ENCODE data around the gene ORC4.
"Not testable (repeated sequence)": the region's sequence is repeated elsewhere in the genome, so short reads cannot be mapped to it uniquely, and the experiment has no call there.

Gene ORC4

GRCh38 chr2:148007219-148007900 is 13.2 kb downstream of the ORC4 start:
- Histone ChIP-seq H3K9me3 (no peaks in the 10 kb centered on the region), H3K4me1 (no peaks in the 10 kb centered on the region), H3K4me3 (ENCODE audit: low read depth, low read length) (no peak overlapping the region), H3K36me3 (no peaks in the 10 kb centered on the region), H3K27me3 (no peaks in the 10 kb centered on the region)
- DNase-seq: no peak
- TF ChIP-seq, protein P1, sequence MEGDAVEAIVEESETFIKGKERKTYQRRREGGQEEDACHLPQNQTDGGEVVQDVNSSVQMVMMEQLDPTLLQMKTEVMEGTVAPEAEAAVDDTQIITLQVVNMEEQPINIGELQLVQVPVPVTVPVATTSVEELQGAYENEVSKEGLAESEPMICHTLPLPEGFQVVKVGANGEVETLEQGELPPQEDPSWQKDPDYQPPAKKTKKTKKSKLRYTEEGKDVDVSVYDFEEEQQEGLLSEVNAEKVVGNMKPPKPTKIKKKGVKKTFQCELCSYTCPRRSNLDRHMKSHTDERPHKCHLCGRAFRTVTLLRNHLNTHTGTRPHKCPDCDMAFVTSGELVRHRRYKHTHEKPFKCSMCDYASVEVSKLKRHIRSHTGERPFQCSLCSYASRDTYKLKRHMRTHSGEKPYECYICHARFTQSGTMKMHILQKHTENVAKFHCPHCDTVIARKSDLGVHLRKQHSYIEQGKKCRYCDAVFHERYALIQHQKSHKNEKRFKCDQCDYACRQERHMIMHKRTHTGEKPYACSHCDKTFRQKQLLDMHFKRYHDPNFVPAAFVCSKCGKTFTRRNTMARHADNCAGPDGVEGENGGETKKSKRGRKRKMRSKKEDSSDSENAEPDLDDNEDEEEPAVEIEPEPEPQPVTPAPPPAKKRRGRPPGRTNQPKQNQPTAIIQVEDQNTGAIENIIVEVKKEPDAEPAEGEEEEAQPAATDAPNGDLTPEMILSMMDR (IDR thresholded peaks at IDR 0.05; ENCODE audit: low read depth, low read length): no peak

GRCh38 chr2:148006249-148007007 is 14.1 kb downstream of the ORC4 start:
- no peaks in the 10 kb centered on the region for H3K4me1 ChIP-seq
- no peaks in the 10 kb centered on the region for H3K9me3 ChIP-seq
- H3K27me3 ChIP-seq: no peaks in the 10 kb centered on the region
- no peaks in the 10 kb centered on the region for H3K36me3 ChIP-seq
- H3K4me3 ChIP-seq (ENCODE audit: low read depth, low read length): no peak overlapping the region
- DNase-seq: no peak
- TF ChIP-seq, protein P1 (IDR thresholded peaks at IDR 0.05; ENCODE audit: low read depth, low read length): no peak

DNA sequence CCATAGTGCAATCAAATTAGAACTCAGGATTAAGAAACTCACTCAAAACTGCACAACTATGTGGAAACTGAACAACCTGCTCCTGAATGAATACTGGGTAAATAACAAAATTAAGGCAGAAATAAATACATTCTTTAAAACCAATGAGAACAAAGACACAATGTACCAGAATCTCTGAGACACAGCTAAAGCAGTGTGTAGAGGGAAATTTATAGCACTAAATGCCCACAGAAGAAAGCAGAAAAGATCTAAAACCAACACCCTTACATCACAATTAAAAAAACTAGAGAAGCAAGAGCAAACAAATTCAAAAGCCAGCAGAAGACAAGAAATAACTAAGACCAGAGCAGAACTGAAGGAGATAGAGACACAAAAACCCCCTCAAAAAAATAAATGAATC is 18.1 kb downstream of the ORC4 start:
- DNase-seq; H3K4me3 ChIP-seq (ENCODE audit: low read depth, low read length); H3K4me1 ChIP-seq; H3K36me3 ChIP-seq; H3K9me3 ChIP-seq; H3K27me3 ChIP-seq: not testable (repeated sequence)

DNA sequence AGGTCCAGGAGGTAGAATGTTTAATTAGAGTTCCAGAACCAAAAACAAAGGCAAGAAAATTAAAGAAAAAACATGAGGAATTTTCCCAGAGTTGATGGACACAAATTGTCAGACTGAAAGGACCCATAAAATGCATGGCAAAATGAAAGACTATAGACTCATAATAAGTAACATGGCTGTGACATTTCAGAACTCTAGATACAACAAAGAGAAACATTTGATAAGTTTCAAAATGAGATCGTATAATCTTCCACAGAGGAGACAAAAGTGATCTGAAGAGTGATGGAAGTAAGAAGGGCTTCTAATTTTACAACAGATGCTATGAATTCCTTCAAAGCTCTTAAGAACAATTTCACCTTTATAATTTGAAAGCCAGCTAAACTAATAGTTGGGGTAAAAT is 20.4 kb downstream of the ORC4 start:
- Histone ChIP-seq H3K27me3 (no peaks in the 10 kb centered on the region), H3K4me1 (no peaks in the 10 kb centered on the region), H3K36me3 (no peaks in the 10 kb centered on the region), H3K4me3 (ENCODE audit: low read depth, low read length) (no peak overlapping the region), H3K9me3 (no peaks in the 10 kb centered on the region)
- DNase-seq: no peak
- TF ChIP-seq, protein P1 (IDR thresholded peaks at IDR 0.05; ENCODE audit: low read depth, low read length): no peak

- no peak overlapping the region for H3K4me3 ChIP-seq (ENCODE audit: low read depth, low read length)
- TF ChIP-seq, protein P1 (IDR thresholded peaks at IDR 0.05; ENCODE audit: low read depth, low read length): no peak
- no peaks in the 10 kb centered on the region for H3K9me3 ChIP-seq
- no peak for DNase-seq
- no peaks in the 10 kb centered on the region for H3K4me1 ChIP-seq
- H3K36me3 ChIP-seq: no peaks in the 10 kb centered on the region
- no peaks in the 10 kb centered on the region for H3K27me3 ChIP-seq
Observed at GRCh38 chr2:147999126-147999525, 21.4 kb downstream of the ORC4 start.

- no peak for DNase-seq
- H3K4me1 ChIP-seq: no peaks in the 10 kb centered on the region
- H3K4me3 ChIP-seq (ENCODE audit: low read depth, low read length): no peak overlapping the region
- TF ChIP-seq, protein P1 (IDR thresholded peaks at IDR 0.05; ENCODE audit: low read depth, low read length): no peak
- no peaks in the 10 kb centered on the region for H3K9me3 ChIP-seq
- no peaks in the 10 kb centered on the region for H3K36me3 ChIP-seq
- H3K27me3 ChIP-seq: no peaks in the 10 kb centered on the region
Observed at GRCh38 chr2:147998203-147998602, 22.3 kb downstream of the ORC4 start.

Measured in BE2C (cell line).